GM18858 (cell line): Measurements from ENCODE around the gene CLDN7.
"Not testable (repeated sequence)": the region's sequence is repeated elsewhere in the genome, so short reads cannot be mapped to it uniquely, and the experiment has no call there.

ENCODE experiments used
- ATAC-seq: cut with Tn5 transposase; IDR thresholded peaks from one replicate; pipeline ENCODE4 v1.9.1; 2021; ENCODE audit not compliant: unreplicated experiment

CLDN7 gene

DNA sequence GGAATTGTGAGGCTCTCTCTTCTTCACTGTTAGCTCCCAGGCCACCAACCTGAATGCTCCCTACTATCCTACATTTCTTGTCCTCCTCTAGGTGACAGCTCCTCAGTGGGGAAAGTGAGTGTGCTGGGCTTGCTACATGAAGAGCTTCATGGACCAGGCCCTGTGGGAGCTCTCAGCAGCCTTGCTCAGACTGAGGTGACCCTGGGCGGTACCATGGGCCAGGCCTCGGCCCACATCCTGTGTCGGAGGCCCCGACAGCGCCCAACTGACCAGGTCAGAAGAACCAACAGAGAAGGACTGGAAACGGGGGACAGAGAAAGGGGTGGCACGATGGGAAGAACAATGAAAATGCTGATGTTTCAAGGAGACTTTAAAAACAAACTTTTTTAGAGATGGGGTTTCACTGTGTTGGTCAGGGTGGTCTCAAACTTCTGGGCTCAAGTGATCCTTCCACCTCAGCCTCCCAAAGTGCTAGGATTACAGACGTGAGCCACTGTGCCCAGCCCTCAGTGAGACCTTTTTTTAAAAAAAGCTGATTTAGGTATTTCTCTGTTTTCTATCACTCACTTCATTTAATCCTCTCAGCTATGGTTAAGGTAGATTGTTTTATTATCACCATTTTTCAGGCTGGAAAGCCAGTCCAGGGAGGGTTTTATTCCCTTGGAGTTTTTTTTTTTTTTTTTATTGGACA is 5.4 kb downstream of the CLDN7 start:
- no peak for ATAC-seq

DNA sequence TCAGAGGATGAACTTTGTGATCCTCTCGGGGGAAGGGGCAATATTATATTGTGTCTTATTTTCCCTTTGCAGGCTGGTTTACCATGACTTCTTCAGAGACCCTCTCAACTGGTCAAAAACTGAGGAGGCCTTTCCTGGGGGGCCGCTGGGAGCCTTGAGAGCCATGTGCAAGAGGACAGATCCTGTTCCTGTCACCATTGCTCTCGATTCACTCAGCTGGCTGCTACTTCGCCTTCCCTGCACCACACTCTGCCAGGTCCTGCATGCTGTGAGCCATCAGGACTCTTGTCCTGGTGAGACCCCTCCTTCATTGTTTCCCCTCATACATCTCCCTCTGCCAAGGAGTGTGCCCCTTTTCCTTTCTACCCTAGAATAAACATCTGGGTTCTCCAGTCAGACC is 7.8 kb downstream of the CLDN7 start:
- ATAC-seq = no peak

DNA sequence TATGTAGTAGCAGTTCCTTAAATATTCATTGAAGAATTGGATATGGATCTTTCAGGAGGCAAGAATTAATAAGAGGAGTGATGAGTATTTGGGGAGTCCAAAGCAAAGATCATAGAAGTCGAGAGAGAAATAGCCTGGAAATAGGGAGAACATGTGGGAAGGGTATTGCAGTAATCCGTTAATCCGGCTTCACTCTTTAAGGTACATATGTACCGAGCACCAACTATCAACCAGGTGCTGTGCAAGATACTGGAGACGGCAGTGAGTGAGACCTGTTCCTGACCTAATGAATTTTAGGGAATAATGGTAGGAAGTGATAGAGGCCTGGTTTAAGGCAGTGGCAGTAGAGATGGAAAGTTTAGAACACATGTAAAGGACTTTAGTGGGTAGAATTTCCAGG is 9.2 kb downstream of the CLDN7 start:
- no peak for ATAC-seq

DNA sequence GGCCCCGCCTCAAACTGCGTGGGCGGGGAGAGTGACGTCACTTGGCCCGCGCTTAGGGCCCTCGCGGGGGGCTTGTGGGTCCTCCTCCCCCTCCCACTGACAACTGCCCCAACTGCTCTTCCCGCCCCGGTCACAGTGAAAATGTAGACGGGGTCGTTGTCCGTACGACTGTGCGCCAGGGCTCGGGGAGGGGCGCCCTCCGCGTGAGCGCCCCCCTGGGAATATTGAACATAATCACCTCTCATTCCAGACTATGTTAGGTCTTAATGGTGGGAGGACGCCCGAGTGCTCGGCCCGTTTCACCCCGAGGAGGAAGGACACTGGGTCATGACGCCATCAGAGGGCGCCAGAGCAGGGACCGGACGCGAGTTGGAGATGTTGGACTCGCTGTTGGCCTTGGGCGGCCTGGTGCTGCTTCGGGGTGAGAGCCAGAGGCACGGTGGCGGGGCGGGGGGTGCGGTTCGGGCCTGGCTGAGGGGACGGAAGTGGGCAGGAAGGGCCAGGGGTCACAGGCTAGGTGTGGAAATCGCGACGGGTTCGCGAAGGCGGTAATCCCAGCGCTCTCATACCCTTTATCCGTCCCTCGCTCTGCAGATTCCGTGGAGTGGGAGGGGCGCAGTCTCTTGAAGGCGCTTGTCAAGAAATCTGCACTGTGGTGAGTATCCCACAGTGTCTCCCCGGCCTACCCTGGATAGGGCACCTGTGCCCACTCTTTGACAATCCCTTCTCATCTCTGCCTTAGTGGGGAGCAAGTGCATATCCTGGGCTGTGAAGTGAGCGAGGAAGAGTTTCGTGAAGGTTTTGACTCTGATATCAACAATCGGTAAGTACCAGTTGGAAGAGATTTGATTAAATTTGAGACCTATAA is 9.9 kb downstream of the CLDN7 start, which contains the start of gene ELP5:
ELP5 (plus strand) TSS at position 40 of the 868 bp plus-strand sequence; CDS start at position 376, 336 bp downstream.
- ATAC-seq = peak; percentile 40

DNA sequence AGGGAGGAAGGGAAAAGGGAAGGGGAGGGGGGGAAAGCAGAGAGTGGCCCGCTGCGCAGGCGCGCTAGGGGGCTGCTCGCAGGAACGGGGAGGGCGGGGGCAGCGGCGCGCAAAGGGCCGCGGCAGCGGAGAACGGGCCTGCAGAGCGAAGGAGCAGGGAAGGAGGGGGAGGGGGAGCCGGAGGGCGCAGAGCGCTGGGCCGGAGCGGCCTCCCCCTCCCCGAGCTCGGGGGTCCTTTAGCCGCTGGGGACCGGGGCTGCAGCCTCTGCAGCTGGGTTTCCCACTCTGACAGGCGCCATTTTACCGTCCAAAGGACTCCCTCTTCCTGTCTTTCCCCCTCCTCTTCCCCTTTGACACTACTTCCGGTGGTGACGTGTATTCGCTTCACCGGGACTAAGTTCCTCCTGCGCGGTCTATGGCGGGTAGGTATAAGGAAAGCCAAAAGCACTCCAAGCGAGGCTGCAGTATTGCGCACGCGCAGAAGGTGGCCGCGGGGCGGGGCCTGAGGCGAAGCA is 10.6 kb downstream of the CLDN7 start, which contains the start of gene CTDNEP1:
CTDNEP1 (minus strand) TSS at position 74 of the 515 bp plus-strand sequence. CDS start 438 bp downstream, outside the sequence.
- peak; percentile 68 for ATAC-seq

DNA sequence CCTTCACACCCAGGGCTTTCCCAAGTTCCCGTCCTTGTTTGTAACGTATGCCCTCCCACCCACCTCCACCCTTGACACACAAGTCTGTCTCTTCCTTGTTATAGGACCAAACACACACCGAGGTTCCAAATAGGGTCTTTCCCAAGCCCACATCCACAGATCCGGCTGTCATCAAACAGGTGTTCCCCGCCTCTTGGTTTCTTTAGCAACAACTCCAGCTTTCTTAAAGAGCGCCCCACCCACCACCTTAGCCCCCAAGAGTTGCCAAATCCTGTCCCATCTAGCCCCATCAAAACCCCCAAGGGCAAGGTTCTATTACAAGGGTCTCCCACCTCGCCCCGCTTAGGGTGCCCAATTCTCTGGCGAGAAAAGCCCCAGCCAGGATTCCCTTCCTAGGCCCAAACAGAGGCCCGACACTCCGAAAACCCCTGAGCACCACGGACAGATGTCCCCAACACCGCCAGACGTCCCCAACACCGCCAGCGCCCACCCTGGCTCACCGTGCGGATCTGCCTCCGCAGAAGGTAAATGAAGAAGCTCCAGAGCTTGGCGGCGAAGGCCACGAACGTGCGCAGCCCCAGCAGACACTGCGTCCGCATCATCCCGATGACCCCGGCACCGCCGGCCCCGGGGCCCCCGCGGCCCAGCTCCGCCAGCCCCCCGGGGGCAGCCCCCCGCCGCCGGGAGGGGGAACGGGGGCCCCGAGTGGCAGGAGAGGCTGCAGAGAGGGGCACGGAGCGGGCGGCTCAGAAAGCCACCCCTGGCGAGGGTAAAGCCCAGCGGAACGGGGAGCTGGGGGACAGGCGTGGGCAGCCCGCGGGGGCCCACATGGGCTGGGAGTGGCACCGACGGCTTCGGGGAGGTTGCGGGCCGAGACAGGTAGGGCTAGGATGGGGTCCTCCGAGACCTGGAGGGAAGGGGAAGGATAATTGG is 11.3 kb downstream of the CLDN7 start:
- ATAC-seq = no peak

DNA sequence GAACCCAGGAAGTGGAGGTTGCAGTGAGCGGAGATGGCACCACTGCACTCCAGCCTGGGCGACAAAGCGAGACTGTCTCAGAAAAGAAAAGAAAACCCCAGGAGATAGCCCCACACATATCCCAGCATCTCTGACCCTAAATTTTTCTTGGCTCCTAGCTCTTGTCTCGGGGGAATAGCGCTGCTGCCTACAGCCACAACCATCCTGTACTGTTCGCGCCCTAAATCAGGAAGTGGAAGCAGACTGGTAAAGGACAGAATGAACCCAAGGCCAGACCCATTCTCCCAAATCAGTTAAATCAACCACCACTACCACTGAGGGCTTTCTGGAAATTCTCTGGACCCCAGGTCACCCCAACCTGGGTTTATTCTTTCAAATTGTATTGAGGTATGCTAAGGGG is 12.4 kb downstream of the CLDN7 start:
- ATAC-seq = no peak

DNA sequence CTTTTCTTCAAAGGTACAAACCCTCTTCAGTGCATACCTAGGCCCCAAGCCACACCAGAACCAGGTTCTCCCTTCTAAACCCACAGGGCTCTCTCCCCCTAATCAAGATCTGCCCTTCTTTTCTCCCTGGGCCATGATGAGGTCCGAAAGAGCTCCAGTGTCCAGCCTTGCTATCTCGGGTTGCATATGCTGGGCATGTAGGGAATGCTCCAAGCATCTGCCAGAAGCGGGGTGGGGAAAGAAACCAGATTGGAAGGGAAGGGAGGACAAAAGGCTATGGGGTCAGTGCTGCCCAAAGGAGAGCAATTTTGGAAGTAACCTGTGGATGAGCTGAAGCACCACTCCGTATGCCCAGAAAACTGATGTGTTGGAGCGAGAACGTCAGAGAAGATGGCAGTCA is 13.1 kb downstream of the CLDN7 start:
- no peak for ATAC-seq

DNA sequence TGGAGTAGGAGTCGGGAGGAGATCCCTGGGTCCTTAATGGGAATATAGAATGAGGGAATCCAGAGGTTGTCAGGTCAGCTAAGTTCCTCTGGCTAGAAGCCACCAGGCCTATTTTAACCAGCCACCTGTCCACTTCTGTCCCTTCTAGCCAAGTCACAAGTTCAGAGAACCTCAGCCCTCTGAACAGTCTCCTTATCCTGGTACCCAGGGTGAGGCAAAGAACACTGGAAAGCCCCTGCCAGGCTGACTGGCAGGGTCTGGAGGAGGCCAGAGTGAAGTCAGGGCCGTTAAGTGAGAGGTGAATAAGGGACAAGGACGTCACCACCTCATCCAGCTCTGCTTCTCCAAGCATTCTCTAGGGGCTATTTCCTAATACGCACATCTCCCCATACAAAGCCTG is 13.5 kb downstream of the CLDN7 start:
- no peak for ATAC-seq

DNA sequence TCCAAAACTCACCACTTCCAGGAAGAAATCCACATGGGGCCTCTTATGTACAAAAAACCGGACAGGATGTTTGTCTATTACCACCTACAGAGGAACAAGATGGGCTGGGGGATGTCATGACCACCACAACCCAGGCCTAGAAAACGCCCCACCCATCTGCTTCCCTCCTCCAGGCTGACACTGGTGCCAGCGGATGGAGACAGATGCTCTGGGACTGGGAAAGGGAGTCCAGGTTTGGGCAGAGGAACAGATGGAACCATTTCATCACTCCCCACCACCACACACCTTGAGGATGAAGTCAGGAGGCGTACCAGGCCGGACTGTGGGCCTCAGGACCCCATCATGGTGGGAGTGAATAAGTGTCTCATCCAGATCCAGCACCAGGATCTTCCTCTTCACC is 15.5 kb downstream of the CLDN7 start:
- no peak for ATAC-seq

DNA sequence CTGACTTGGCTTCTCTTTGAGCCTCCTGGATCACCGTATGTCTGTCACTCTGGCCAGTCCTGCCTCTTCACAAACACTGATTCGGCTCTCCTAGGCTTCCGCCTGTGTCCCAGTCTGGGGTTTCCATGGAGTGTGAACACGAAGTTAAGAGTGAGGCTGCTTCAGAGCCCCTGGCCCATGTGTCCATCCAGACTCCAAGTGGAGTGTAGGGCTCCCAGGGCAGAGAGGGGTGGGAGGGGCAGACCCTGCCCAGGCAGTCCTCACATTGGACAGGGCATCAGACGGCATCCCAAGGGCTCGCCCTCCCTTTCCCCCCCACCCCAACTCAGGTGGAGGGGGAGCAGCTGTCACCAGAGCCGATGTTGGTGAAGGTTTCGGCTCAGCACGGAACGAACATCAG is 18.4 kb downstream of the CLDN7 start:
- ATAC-seq = not testable (repeated sequence)

DNA sequence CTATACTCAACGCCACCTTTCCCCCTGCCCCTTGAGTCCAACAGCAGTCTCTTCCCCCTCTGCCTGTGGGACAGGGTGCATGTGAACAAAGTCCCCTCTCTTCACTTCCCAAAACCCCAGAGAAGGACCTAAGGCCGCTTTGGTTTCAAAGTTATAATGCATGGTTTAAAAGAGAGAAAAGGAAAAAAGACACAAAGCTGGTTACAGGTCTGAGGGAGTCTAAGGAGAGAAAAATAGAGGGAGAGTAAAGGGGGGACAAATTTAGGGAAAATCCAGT is 18.9 kb downstream of the CLDN7 start:
- ATAC-seq = no peak

DNA sequence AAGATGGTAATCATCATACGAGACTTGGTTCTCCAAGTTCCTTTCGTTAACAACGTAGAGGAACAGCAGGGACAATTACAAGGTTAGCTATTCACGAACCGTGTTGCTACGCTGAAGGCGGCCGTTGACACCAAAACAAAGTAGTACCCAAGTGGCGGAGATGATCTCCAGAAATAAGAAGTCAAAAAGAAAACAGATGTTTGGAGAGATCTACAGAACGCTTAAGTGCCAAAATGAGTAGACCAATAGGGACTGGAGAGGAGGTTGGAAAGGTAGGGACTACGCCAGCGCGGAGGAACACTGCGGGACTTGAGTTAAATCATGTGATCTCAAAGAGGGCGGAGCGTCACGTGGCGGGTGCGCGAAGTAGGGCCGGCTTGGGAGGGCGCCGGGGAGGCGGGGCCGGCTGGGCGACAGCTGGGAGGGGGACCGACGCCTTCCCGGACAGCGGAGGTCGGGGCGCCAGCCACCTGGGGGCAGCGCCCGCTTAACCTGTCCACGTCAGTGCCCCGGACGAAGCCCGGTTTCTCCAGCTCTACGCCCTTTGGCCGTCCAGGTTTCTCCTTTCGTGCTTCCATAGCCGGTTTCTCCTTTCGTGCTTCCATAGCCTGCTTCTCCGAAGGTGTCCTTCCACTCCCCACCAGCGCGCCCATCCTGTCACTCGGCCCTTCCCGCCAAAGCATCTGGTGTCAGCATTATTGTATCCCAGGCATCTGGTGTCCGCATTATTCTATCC is 19.4 kb downstream of the CLDN7 start:
- ATAC-seq = no peak

DNA sequence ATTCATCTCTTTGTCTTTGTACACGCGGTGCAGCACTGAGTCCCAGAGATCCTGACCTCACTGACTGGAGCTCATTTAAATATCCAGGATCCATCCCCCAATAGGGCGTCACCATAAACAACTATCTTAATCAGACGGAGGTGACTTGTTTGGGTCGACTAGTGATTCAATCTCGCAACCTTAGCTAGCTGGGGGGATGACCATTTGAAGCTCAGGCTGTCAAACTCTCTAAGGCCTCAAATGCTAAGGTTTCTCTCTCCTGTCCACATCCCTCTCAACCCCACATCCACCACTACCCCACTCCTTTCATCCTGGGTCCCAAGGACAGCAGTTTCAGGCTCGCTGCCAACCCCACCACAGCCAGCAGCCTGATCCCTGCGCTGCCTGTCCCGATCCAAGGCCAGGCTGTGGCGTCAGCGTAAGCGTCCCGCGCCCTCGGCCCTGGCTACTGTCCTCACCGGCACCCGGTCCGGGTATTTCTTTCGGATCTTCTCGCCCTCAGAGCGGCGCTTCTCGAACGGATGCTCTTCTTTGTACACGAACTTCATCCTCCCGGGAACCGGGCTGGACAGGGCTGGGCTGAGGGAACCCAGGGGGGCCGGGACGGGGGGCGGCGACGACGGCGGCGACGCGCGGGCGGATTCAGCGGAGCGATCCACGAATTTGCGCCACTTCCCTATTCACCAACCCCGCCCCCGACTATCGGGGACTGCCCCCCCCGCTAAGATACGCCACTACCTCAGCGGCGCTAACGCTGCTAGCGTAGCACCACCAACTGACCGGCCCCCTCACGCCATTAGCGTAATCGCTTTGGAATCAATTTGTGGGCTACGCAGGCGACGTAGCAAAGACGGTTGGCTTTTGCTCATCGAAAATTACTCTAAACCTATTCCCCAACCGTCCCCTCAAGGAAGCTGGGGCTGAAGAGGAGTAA is 20.2 kb downstream of the CLDN7 start, which contains the start of gene GABARAP:
GABARAP (minus strand) TSS at position 667 of the 934 bp plus-strand sequence; CDS start at position 548, 119 bp downstream.
- no peak for ATAC-seq

DNA sequence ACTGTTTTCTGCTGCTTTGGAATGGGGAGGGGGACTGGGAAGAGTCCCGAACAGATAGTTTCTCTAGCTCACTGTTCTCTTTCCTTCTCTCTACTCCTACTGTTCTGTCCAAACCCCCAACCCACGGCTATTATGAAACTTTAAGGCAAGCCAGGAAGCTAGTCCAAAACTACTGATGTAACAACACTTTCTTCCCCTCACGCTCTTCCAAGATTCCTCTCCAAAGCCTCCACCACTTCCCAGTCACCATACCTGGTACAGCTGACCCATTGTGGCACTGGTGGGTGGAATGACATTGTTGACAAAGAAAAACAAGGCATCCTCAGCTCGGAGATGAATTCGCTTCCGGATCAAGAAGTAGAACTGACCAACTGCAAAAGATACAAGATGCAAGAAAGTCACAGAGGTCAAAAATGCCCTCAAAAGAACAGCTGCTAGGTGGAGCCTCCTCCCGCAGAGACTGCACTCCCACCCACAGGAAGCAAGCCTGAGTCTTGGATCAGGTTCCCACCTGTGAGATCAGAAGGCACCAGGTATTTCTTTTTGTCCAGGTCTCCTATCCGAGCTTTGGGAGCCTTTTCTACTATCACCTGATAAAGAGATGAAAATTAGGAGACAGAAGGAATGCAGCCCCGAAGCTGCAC is 21.1 kb downstream of the CLDN7 start:
- no peak for ATAC-seq

DNA sequence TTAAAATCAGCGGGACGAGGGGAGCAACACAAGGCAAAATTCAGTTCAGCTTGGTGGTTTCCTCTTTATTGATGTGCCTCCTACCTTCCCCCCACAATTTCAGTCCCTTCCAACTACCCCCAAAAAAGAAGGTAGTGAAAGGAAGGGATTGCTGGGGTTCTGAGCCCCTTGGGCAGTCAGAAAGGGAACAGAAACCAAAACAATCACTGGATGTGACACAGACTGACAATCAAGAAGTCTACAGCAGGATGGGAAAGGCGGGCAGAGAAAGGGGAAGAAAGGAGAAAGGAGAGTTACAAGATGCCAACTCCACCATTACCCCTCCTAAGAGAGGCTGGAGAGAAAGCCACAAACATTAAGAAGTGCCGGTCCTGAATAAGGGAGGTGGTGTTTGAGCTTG is 21.9 kb downstream of the CLDN7 start:
- no peak for ATAC-seq

DNA sequence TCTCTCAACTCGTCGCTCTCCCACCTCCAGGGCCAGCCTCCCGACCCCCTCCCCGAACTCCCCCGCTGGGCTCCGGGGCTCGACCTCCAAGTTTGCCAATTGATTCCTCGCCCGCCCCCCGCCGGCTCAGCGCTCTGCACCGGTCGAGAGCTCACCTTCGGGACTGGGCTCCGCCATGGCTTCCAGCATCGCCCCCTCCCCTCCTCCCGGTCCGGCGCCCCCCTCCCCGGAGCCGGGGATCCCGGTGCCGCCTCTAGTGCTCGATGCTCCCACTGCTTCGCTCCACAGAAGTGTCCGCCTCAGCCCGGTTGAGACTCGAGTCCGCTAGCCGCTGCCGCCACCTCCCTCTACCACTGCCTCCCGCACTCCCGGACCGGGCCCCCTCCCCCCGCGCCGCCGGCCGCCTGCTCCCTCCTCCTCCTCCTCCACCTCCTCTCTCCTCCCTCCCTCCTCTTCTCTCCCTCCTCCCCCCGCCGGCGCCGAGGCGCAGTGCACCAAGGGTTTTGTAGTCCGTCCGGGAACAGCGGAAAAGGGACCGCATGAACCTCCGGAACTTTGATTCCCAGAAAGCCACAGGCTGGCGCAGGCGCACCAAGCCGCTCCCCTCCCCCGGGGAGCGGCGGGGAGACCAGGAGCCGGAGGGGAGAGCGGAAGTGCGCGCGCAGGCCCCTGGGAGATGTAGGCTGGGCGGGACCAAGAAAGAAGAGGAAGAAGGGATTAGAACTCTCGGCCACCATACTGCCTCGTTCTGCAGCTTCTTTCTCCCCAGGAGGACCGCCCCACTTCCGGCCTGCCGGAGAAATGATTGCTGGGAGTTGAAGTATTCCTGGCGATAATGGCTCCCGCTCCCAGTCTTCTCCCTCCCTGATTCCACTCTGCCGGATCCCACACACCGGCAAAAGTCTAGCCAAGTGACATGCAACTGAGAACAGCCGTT is 22.9 kb downstream of the CLDN7 start, which contains the start of gene PHF23:
PHF23 (minus strand) TSS at position 367 of the 937 bp plus-strand sequence; CDS start at position 189, 178 bp downstream.
- ATAC-seq = peak; percentile 24
